AG08395 (cell line): ENCODE measurements around the gene B4GALNT3.
A peak's percentile ranks its signal among the peaks of the same experiment; 100 is the strongest.
"Not testable (repeated sequence)": the region's sequence is repeated elsewhere in the genome, so short reads cannot be mapped to it uniquely, and the experiment has no call there.

Experiments
- DNase-seq: peaks from one replicate; pipeline ENCODE4 v3.0.0; 2012; ENCODE audit warnings: mixed read lengths, low spot score

Gene B4GALNT3

DNA sequence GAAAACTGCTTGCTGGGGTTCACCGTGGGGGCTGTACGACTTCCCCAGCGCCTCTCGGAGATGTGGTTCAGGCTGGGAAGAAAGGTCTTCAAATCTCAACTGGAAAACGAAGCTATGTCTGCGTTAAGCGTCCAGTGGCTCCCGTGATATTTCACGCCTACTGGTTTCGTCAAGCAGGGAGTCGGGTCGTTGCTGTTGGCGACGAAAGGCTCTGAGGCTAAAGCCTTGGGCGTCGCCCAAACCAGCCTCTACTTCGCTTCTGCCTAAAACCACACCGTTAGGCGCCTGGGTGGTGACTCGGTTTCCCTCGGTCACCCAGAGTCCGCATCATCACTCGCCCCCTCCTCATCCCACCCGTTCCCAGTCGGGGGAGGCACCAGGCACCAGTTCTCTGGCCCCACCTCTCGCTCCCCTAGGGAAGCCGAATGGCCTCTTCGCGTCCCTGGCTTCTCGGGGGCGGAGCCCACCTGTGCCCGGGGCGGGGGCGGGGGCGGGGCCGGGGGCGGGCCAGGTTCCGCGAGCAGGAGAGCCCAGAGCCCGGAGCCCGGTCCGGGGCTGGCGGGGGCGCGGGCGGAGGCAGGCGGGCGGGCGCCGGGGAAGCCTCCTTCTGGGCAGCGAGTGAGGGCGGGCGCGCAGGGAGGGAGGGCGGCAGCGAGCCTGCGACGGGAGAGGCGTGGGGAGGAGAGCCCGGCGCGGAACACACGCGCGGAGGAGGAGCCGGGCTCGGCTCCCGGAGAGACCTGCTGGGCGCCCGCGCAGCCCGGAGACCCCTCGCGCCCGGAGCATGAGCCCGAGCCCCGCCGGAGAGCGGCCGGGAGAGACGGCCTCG, at the start of gene B4GALNT3:
Gene B4GALNT3 (plus strand): TSS at position 510 of the 829 bp plus-strand sequence. CDS start 438 bp downstream, outside the sequence.
- peak; percentile 40 for DNase-seq

- DNase-seq: no peak
These were observed 44.9 kb upstream of the B4GALNT3 start for GRCh38 chr12:414859-415258.

DNA sequence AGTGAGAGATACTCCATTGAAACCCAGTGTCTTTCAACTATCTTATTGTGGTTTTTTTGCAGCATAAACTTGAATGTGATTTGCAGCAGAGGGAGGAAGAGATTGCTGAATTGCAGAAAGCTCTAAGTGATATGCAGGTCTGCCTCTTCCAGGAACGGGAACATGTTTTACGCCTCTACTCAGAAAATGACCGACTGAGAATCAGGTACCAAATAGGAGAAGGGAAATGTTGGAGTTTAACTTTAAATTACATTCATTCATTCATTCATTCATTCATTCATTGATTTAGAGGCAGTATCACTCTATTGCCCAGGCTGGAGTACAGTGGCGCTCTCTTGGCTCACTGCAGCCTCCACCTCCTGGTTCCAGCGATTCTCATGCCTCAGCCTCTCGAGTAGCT, 41.3 kb upstream of the B4GALNT3 start:
- no peak for DNase-seq

- DNase-seq: no peak
These were observed 37.2 kb upstream of the B4GALNT3 start for GRCh38 chr12:422526-422925.

- not testable (repeated sequence) for DNase-seq
These were observed 24.0 kb upstream of the B4GALNT3 start for GRCh38 chr12:435737-436136.

DNA sequence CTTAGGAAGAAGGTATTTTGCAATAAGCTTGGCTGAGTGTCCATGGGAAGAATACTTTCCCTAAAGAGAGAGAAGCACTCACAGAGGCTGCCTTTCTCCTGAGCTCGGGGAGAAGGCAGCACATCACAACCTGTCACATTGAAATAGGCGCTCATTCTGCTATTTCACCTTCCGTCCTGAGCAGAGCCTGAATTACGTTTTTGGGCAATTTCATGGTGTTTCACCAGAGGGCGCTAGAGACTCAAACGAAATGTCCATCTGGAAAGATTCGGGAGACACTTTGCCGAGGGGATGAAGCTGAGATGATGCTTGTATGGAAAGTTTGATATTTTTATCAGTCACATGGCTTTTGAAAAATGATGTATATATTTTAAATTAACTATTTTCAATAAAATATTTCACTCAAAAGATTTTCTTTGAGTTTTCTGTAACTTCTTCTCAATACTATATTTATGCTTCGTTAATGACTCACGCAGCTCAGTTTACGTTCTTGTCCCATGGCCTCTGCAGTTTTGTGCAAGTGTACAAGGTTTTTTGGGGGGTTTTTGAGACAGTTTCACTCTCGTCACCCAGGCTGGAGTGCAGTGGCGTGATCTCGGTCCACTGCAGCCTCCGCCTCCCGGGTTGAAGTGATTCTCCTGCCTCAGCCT, 17.4 kb upstream of the B4GALNT3 start:
- peak; percentile 70 for DNase-seq

DNA sequence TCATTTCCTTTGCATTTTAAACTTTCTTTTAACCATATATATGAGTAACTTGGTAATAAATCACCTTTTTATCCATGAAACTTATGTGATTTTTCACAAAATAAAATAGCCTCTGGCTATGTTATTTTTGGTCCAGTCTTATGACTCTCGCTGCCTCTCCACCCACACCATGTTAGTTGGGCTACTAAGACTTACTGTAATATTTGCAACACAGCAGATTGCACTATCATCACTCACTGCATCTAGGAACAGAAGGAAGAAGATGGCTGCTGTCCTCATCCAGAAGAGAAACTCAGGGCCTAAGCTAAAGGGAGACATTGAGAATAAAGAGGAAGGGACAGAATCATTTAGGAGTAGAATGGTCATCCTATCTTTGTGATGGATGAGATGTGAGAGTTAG, 12.6 kb upstream of the B4GALNT3 start:
- DNase-seq: no peak

- no peak for DNase-seq
These were observed 10.5 kb upstream of the B4GALNT3 start for GRCh38 chr12:449203-449602.

DNA sequence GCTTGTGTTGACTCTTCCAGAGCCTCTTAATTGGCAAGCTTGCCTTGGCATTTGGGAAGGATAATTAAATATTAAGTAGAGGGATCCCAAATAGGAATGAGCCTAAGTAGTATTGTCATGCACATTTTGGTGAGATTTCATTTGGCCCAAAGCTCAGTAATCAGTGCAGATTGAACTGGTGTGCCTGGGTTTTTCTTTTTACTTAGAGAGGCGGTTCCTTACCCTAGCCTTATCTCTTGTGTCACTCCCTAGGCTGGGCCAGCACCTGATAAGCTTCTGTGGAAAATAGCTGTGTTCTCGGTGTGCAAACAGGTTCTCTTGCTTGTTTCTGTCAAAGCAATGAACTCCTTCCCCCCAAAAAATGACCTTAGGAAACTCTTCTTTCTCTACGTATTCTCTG, 9.3 kb upstream of the B4GALNT3 start:
- DNase-seq: no peak

- no peak for DNase-seq
These were observed 7.0 kb upstream of the B4GALNT3 start for GRCh38 chr12:452667-453210.

DNA sequence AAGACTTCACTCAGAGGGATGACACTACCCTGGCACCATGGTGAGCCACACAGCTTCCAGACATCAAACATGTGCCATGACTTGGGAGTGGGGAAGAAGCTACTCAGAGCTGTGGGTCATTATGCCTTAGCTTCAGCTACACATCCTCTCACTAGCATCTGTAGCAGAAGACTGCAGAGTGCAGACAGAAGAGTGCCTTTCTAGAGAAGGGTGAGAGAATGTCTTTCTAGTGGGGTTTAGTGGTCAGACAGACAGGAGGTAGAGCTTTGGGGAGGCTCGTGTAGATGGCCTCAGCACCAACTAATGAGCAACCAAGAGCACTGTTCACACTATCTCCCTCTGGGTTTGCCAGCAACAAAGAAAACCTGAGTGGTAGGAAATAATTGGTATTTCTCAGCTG, 4.9 kb upstream of the B4GALNT3 start:
- no peak for DNase-seq

DNA sequence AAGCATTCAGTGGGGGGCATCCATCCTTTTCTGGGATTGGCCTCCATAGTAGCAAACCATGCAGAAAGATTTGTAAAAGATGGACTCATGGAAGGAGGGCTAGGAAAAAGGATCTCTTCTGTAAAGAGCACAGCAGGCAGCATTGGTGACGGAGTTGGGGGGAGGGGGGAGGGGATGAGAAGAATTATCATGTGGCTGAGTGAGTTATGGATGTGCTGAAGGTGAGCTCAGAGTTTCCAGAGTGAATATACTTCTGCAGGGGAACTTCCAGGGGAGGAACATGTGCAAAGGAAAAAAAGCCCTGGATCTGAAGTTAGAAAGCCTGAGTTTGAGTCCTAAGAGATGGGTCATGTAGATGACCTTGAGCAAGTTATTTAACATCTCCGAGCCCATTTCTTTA, 3.9 kb upstream of the B4GALNT3 start:
- no peak for DNase-seq

DNA sequence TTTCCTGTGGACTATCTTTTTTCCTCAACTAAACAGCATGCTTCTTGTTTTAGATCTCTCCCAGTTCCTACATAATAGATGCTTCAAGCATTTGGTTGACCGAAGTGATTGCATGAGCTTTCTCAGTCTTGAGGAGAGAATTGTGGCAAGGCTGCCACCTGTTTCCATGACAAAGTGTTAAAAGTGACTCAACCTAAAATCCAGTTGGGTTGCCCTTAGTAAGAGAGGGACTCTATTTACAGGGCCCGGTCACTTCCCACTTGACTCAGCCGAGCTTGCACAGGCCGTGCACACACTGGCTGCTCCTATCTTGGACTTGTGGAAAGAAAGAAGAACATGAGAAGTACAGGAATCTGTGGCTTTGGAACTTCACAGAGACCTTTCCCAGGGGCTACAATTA, 2.1 kb upstream of the B4GALNT3 start:
- no peak for DNase-seq

DNA sequence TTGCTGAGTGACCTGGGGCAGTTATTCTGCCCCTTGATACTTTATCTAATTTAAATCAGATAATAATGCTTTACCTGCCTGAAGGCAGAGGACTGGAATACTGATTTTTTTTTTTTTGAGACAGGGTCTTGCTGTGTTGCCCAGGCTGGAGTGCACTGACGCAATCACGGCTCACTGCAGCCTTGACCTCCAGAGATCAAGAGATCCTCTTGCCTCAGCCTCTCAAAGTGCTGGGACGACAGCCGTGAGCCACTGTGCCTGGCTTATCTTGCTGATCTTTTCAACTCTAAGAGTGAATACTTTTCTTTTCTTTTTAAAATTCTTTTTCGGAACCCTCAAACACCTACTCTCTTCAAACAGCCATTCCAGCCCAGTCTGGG, 699 bp upstream of the B4GALNT3 start:
- no peak for DNase-seq

- DNase-seq: peak; percentile 21
These were observed 807 bp downstream of the B4GALNT3 start for GRCh38 chr12:460261-461230.

DNA sequence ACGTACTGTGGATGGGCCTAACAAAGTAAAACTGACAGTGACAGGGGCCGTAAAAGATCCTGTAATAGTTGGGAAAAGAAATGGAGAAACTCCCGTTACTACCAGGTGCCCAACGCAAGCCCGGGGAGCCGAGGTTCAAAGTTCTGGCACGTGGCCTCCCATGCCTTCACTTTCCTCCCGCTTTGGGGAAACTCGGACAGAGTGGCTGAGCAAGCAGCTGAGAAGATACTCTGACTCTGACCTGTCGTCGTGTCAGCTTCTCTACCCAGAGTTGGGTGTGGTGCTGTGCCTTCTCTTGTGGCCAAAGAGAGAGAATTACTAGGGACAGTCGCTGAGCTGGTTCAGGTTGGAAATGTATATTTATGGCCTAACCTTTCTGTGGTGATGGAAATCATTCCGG, 1.7 kb downstream of the B4GALNT3 start:
- no peak for DNase-seq

GRCh38 chr12:462936-463705, 3.4 kb downstream of the B4GALNT3 start:
- no peak for DNase-seq

DNA sequence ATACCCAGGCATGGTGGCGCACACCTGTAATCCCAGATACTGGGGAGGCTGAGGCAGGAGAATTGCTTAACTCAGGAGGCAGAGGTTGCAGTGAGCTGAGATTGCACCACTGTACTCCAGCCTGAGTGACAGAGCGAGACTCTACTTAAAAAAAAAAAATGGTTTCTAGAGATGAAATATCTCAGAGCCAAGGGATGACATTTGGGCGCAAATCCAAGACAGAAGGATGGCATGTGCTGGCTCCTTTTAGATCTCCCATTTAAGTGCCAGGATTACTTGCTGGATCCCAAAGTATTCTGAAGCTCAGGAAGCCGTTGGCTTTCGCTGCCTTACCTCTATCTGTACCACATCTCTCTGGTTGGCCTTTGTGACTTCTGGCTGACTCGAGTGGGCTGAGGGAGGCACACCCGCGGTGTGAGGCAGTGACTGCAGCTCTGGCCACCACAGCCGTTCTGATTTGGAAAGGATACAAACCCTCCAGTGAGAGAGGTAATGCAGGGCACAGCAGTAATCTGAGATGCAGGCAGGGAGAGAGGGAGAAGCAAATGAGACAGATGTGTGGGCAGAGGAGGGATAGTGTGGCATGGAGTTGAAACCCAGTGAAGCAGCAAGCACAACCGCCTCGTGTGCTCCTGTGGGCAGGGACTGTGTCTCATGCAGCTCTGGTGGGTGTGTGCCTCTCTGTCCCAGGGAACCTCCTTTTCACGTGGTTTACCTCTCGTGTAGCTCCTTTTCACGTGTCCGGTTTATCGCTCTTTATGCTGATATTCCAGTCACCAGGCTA, 4.9 kb downstream of the B4GALNT3 start:
- no peak for DNase-seq

GRCh38 chr12:466039-466438, 6.3 kb downstream of the B4GALNT3 start:
- no peak for DNase-seq

GRCh38 chr12:466762-467161, 7.0 kb downstream of the B4GALNT3 start:
- no peak for DNase-seq

DNA sequence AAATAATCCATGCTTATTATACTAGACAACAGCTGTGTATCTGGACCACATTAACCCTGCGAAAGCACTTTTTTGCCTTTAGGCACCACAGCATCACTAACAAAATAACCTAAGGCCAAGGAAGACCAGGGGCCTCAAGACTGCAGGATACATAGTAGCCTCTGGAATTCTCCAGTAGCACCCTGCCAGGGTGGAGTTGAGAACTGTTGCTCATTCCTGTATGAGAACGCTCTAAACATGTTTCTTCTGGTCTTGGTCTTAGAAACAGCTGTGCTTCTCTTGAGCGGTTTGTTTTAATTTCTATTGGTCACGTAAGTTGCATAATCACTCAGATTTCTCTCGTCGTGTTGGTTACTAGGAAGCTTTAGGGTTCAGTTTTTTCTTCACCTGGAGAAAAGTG, 7.9 kb downstream of the B4GALNT3 start:
- DNase-seq: peak; percentile 32
